ENCODE results near the gene KRTAP5-5.
"Not testable (repeated sequence)": the region's sequence is repeated elsewhere in the genome, so short reads cannot be mapped to it uniquely, and the experiment has no call there.

Gene KRTAP5-5

DNA sequence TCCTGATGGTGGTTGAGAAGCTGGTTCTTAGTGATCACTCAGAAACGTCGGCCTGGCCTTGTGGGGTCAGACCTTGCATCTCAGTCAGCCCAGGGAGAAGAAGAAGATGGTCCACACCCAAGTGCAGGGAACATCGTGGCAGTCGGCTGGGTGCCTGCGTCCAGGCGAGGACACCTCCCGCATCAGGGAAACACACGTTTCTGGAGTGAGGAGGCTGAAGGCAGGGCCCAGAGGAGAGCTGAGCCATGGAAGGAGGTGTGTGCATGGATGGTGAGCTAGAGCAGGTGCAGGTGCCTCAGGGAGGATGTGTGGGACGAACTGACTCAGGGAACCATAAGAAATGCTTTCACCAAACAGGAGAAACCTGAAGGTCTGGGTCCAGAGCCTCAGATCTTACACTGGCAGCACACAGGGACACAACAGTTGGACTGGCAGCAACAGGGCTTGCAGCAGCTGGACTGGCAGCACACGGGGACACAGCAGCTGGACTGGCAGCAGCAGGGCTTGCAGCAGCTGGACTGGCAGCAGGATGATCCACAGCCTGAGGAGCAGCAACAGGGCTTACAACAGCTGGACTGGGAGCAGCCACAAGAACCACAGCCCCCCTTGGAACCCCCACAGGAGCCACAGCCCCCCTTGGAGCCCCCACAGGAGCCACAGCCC lies 32.1 kb upstream of the KRTAP5-5 start:
- TF ChIP-seq, protein P1, sequence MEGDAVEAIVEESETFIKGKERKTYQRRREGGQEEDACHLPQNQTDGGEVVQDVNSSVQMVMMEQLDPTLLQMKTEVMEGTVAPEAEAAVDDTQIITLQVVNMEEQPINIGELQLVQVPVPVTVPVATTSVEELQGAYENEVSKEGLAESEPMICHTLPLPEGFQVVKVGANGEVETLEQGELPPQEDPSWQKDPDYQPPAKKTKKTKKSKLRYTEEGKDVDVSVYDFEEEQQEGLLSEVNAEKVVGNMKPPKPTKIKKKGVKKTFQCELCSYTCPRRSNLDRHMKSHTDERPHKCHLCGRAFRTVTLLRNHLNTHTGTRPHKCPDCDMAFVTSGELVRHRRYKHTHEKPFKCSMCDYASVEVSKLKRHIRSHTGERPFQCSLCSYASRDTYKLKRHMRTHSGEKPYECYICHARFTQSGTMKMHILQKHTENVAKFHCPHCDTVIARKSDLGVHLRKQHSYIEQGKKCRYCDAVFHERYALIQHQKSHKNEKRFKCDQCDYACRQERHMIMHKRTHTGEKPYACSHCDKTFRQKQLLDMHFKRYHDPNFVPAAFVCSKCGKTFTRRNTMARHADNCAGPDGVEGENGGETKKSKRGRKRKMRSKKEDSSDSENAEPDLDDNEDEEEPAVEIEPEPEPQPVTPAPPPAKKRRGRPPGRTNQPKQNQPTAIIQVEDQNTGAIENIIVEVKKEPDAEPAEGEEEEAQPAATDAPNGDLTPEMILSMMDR (IDR thresholded peaks at IDR 0.05; ENCODE audit: insufficient read depth, low read depth, low read length, missing control alignments), result no peak
- H3K4me3 ChIP-seq (ENCODE audit: low read depth, low read length), result no peak overlapping the region
- no peak for DNase-seq (ENCODE audit: low read depth)

DNA sequence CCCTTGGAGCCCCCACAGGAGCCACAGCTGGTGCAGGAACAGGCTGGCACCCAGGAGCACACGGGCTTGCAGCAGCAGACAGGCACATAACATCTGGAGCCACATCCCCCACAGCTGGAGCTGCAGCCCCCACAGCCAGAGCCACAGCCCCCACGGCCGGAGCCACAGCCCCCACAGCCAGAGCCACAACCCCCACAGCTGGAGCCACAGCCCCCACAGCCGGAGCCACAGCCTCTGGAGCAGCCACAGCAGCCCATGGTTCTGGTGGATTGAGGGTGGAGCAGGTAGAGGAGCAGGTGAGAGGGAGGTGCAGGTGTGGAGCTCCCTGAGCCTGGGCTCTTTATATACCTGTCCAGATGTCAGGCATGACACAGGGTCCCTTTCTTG lies 31.6 kb upstream of the KRTAP5-5 start, which contains the start of gene KRTAP5-2:
Gene KRTAP5-2 (minus strand): TSS at position 301 of the 387 bp plus-strand sequence. CDS start 44 bp downstream, at position 257.
- DNase-seq (ENCODE audit: low read depth), result no peak
- no peak within 1 kb of the TSS for H3K4me3 ChIP-seq (ENCODE audit: low read depth, low read length)
- TF ChIP-seq, protein P1 (IDR thresholded peaks at IDR 0.05; ENCODE audit: insufficient read depth, low read depth, low read length, missing control alignments), result no peak

DNA sequence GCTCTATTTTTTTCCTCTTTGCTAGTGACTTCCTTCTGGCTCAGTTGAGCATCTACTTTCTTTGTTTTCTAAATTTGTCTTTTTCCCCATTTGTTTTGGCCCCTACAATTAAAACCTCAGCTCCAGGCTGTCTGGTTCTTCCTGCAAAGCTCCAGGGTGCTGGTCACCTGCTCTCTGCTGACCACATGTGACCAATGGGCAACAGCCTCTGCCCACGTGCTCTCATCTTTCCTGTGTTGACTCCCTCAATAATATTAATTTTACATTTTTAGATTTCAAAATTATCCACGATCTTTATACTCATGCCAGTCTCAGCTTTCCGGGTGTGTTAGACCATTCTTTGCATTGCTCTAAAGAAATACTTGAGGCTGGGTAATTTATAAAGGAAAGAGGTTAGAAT lies 31.2 kb upstream of the KRTAP5-5 start:
- DNase-seq (ENCODE audit: low read depth); H3K4me3 ChIP-seq (ENCODE audit: low read depth, low read length): not testable (repeated sequence)

DNA sequence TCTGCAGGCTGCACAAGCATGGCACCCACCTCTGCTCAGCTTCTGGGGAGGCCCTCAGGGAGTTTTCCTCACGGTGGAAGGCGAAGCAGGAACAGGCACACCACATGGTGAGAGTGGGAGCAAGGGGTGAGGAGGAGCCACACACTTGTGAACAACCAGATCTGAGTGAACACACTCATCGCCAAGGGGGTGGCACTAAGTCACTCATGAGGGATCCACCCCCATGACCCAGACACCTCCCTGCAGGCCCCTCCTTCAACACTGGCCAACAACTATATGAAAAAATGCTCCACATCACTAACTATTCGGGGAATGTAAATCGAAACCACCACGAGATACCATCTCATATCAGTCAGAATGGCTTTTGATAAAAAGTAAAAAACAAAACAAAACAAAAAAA lies 30.8 kb upstream of the KRTAP5-5 start:
- H3K4me3 ChIP-seq (ENCODE audit: low read depth, low read length), result no peak overlapping the region
- no peak for DNase-seq (ENCODE audit: low read depth)
- TF ChIP-seq, protein P1 (IDR thresholded peaks at IDR 0.05; ENCODE audit: insufficient read depth, low read depth, low read length, missing control alignments), result no peak

DNA sequence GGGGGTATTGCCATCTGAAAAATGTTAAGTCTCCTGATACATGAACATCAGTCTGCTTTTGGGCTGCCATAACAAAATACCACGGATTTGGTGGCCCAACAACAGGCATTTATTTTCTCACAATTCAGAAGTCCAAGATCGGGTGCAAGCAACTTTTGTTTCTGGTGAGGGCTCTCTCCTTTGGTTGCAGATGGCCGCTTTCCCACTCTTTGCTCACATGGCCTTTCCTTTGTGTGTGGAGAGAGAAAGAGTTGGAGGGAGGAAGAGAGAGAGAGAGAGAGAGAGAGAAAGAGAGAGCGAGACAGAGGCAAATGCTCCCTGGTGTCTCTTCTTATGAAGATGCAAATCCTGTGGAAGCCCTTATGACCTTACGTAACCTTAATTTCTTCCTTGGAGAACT lies 28.9 kb upstream of the KRTAP5-5 start:
- no peak for DNase-seq (ENCODE audit: low read depth)
- TF ChIP-seq, protein P1 (IDR thresholded peaks at IDR 0.05; ENCODE audit: insufficient read depth, low read depth, low read length, missing control alignments), result no peak
- no peak overlapping the region for H3K4me3 ChIP-seq (ENCODE audit: low read depth, low read length)

DNA sequence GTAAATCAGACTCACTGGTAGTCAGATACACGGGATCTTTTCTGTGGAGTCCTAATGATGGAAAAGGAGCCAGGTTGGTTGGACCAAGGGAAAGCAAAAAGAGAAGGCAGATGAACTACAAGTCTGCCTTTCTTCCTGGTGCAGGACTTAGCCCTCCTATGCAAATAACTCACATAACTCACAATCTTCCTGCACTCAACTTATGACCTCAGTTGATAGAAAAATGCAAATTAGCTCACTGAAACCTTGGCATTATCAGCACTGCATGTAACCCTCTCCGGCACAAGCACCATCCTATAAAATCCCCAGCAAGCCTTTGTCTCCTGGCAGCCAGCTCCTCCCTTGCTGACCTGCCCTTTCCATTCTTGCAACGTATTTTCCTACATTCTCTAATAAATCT lies 27.9 kb upstream of the KRTAP5-5 start:
- DNase-seq (ENCODE audit: low read depth); H3K4me3 ChIP-seq (ENCODE audit: low read depth, low read length): not testable (repeated sequence)

DNA sequence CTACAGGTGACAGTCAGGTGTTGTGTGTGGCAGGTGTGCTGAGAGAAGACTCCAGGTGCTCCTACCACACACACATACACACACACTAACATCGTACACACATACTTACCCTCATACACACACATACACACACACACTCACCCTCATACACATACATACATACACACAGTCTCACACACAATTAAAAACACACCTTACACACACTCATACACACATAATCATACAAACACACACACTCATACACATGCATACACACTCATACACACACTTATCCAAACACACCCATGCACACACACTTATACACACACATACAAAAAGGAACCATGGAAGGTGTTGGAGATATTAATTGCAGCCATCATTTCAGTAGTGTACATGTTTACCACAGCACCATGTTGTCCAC lies 25.9 kb upstream of the KRTAP5-5 start:
- TF ChIP-seq, protein P1 (IDR thresholded peaks at IDR 0.05; ENCODE audit: insufficient read depth, low read depth, low read length, missing control alignments), result no peak

DNA sequence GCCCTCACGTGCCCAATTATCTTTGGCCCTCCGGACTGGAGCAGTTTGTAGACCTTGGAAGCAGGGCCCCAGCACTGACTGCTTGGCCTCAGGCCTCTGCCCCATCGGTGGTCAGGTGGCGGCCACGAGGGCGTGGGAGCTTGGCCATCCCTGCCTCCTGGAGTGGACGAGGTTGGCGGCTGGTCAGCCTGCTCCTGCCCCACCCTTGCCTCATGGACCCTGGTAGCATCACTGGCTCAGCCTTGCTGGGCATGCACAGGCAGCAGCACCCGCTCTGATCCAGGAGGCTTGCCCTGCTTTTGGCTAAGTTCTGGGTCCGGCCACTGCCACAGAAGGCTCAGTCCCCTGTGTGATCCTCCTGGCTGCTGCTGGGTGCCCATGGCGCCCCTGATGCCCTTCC lies 25.4 kb upstream of the KRTAP5-5 start:
- DNase-seq (ENCODE audit: low read depth), result no peak

More for the DNA sequence above, 25.9 kb upstream of the KRTAP5-5 start:
- no peak for DNase-seq (ENCODE audit: low read depth)
- no peak overlapping the region for H3K4me3 ChIP-seq (ENCODE audit: low read depth, low read length)

More for the DNA sequence above, 25.4 kb upstream of the KRTAP5-5 start:
- no peak overlapping the region for H3K4me3 ChIP-seq (ENCODE audit: low read depth, low read length)
- TF ChIP-seq, protein P1 (IDR thresholded peaks at IDR 0.05; ENCODE audit: insufficient read depth, low read depth, low read length, missing control alignments), result no peak

Measured in GM12865 (cell line).